ENCODE results near the gene IL3.

The IL3 gene

DNA sequence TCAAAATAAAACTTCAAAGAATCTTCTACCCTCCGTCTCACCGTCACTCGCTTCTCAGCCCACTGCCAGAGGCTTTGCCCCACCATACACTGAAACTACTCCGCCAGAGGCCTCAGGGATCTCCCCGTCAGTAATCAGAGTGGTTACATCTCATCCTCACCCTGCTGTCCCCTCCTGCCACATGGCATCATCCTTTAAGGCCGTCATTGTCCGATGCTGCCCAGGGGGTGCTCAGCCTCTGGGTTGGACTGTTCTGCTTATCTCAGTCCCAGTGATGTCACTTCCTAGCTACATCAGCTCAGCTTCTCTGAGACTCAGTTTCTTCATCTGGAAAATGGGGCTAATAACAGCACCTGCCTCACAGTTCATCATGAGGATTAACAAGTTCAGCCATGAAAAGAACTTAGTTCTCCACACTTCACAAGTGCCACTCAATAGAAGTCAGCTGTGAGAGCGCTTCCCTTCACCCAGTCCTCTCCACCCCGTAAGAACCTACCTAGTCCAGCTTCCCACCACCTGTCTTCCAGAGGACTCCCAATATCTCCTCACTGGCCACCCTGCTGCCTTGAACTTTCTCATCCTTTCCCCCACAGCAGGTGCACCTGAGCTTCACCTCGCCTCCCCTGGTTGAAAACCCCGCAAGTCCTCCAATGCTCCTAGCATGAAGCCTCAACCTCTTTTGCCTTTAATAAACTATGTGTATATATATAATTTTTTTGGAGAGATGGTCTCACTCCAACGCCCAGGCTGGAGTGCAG lies 2.8 kb upstream of the IL3 start:
- no peak for DNase-seq (ENCODE audit: low read depth in 2 of 2)

DNA sequence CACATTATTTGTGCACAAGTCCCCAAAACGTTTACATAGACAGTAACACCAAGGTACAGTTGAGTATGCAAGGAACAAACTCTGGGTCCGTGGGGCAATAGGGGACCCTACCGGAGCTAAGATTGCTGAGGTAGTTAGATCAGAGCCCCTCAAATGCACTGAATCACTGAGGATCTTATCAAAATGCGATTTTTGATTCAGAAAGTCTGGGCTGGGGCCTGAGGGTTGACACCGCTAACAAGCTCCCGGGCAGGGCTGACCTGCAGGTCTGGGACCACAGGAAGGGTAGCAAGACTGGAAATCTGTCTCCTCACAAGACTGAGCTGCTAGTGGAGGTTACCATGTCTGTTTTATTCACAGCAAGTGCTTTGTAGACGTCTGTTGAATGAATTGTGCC lies 1.8 kb upstream of the IL3 start:
- DNase-seq (ENCODE audit: low read depth in 2 of 2) = no peak

DNA sequence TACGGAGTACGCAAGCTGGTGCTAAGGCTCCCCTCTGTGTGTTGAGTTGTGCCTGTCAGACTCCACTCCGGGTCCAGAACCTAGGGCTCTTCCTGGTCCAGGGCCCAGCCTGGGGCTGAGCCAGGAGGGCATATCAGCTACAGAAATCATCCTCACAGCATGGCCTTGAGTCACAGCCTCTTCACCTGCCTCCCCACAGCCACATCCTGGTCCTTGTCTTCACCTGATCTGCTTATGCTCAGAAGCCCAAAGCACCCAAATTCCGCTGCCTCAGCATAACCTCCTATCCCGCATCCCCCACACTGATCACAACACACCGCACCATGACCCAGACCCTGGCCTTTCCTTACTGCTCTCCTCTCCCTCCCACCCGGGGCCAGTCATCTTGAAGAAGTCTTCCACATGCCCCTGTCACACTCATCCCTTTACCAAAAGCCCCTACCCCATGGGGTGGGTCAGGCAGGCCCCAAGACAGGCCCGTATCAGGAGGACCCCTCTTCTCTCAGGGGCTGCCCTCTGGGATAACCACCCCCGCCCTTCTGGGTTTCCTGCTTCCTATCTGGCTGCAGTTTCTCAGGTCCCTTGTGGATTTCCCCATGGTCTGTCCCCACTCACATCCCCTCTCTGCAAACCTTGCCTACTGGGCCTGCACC lies 1.3 kb upstream of the IL3 start:
- no peak for DNase-seq (ENCODE audit: low read depth in 2 of 2)

DNA sequence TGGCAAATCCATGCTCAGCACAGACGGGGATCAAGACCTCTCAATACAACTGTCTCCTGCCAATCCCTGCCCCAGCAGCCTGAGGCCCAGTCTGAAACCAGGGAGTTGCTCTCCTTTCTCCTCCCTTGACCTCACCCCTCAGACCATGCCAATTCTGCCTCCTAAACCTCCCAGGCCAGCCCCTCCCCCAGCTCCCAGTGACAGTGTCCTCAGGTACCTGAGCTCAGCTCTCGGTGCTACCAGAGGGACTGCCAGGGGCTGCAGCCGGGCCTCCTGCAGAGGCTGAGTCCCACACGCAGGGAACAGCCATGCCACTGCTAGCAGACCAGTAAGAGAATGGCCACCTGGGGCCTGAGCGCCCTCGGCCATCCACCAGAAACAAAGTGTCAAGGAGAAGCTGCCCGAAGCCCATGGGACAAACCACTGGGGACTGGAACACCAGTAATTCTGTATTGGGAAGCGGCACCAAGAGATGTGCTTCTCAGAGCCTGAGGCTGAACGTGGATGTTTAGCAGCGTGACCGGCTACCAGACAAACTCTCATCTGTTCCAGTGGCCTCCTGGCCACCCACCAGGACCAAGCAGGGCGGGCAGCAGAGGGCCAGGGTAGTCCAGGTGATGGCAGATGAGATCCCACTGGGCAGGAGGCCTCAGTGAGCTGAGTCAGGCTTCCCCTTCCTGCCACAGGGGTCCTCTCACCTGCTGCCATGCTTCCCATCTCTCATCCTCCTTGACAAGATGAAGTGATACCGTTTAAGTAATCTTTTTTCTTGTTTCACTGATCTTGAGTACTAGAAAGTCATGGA lies 557 bp upstream of the IL3 start:
- no peak for DNase-seq (ENCODE audit: low read depth in 2 of 2)

DNA sequence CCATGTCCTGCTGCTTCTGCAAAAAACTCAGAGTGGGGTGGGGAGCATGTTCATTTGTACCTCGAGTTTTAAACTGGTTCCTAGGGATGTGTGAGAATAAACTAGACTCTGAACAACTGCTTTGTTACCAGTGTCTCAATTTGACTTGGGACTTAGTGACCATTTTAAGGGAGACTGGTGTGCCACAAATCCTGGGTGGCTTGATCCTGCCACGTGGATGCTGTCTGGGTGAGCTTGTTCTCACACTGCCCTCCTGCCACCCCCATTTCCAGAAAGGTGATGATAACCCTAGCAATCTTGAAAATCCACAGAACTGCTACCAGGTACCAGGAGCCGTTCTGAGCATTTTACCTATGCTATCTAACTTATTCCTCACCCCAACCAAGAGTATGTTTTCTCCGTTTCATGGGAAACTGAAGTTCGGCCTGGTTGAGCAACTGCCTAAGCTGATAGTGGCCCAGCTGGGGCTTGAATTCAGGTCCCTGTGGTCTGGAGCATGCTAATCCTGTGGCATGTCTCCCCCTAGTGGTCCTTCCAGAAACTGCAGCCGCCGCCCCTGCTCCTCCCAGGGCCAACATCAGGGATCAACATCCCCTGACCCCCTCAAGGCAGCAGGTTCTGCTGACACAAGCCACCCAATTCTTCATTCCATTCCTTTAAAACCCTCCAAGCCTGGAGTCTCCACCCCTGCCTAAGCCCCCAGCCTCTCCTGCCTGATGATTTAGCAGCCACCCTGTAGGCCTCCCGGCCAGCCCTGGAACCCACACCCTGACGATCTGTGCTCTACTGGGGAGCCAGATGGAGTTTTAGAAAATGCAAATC lies 2.8 kb downstream of the IL3 start:
- peak in 1 of 2 experiments; percentile 9 for DNase-seq (ENCODE audit: low read depth in 2 of 2)

DNA sequence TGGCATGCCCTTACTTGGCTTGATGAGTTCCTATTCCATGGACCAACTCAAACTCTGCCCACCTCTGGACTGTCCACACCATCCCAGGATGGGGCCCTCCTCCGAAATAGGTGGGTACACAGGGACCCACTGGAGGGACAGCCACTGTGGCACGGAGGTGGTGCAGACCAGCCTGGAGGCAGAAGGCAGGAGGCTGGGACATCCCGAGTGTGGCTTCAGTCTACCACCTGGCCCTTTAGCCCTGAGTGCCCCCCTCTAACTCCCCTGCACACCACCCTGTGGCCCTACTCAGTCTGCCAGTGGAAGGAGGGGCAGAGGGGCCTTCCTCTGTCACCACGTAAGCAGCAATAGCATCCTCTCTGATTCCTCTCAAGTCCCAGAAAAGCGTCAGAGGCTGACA lies 3.7 kb downstream of the IL3 start:
- DNase-seq (ENCODE audit: low read depth in 2 of 2) = no peak

DNA sequence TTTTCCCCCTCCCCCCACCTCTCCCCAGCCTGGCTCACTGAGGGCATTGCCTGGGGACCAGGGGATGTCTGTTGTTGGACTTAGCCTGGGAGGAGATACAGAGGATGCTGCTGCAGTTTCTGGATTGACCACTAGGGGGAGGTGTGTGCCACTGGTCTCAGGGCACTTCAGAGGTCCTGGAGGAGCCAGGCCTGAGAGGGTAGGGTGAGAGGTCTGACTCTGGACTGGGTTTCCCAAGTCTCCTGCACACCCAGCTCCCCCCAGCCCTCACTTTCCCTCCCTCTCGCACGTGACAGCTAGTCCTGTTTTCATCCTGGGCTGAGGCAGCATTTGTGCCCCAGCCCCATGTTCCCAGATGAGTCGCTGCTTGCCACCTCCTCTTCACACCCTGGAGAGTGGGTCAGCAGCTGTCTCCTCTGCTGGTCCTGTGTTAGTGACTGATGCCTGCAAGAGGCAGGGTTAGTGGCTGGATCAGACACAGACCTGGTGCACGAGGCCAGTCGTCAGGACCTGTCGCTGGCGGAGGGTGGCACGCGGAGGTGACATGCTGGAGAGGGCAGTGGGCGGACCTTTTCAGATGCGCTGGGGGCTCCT lies 4.4 kb downstream of the IL3 start:
- DNase-seq (ENCODE audit: low read depth in 2 of 2) = peak in 1 of 2 experiments; percentile 8

DNA sequence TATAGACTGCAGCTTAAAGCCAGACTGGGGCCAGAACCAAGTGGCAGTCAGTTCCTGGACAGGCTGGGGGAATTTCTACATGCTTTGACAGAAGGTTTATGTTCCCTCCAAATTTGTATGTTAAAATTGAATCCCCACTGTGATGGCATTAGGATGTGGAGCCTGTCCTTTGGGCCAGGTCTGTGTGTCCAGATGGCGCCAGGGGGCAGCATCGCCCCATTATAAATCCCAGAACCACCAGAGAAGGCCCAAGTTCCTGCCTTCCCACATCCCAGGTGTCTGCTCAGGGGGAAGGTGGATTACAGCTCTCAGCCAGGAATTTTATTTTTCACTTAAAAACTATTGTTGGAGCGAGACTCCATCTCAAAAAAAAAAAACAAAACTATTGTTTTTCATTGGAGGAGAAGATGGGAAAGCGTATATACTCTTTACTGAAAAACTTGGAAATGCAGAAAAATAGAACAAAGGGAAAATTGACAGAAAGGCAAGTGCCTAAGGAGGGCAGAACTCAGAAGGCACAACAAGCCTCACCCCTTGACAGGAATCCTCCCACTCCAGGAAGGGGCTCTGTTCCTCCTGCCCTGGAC lies 5.0 kb downstream of the IL3 start:
- peak in 1 of 2 experiments; percentile 17 for DNase-seq (ENCODE audit: low read depth in 2 of 2)

DNA sequence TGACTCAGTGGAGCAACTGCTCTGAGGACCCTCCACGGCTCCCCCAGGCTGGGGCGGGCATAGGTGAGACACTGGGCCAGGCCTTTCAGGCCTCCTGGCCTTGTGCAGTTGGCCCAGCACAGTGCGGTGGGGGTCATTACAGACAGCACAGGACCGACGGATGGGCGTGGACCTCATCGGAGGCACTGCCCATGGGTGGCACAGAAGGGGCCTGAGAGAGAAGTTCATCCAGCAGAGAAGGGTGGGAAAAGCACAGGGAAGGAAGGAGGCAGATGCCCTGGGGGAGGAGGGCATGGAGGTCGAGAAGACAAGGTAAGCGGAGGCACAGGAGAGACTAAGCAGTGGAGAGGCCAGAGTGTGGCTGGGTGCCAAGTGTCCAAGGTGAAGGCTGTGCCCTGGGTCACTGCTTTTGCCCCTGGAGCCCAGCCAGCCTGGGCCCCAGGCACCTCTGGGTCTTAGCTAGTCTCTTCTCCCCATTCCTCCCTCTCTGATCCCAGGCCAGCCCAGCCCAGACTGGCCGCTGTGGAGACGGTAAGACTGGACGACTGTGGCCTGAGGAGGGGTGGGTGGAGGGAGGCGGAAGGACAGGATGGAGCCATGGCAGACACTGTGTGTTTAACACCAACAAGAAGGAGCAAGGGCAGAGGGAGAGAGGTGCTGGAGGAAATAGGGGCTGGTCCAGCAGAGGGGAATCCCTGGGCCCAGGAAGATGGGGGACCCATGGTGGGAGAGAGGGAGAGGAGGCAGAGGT lies 5.7 kb downstream of the IL3 start:
- no peak for DNase-seq (ENCODE audit: low read depth in 2 of 2)

DNA sequence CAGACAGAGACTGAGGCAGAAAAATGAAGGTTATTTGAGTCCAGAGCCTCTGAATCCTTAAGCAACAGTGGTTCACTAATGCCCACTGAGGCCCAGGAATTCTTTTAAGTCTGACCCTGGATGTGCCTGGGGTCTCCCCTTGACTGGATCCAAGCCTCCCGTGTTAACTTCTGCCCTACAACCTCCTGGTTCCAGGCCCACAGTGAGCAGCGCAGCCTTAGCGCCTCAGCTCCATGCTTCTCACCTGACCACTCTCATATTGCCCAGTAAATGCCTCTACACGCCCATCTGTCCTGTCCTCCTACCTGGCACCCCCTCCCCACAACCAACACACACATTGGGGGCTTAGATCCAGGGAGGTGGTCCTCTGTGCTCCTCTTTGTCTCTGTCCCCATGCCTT lies 6.4 kb downstream of the IL3 start:
- DNase-seq (ENCODE audit: low read depth in 2 of 2) = no peak

DNA sequence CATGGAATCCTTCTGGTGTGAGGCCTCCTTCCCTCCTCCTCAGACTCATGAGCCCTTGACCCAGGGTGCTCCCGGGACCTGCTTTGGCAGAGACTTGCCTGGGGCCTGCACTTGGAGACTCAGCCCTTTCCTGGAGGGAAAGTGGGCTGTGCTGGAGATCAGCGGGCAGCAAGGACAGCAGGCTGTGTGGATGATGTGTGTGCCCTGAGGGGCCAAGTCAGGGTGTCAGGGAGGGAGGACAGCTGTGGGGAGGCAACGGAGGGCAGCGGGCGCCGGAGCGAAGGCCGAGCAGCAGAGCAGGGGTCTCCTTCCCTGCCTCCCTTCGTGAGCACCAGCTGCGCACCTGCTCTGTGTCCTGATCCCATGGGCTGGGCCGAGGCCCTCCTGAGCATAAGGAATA lies 7.0 kb downstream of the IL3 start:
- DNase-seq (ENCODE audit: low read depth in 2 of 2) = no peak

DNA sequence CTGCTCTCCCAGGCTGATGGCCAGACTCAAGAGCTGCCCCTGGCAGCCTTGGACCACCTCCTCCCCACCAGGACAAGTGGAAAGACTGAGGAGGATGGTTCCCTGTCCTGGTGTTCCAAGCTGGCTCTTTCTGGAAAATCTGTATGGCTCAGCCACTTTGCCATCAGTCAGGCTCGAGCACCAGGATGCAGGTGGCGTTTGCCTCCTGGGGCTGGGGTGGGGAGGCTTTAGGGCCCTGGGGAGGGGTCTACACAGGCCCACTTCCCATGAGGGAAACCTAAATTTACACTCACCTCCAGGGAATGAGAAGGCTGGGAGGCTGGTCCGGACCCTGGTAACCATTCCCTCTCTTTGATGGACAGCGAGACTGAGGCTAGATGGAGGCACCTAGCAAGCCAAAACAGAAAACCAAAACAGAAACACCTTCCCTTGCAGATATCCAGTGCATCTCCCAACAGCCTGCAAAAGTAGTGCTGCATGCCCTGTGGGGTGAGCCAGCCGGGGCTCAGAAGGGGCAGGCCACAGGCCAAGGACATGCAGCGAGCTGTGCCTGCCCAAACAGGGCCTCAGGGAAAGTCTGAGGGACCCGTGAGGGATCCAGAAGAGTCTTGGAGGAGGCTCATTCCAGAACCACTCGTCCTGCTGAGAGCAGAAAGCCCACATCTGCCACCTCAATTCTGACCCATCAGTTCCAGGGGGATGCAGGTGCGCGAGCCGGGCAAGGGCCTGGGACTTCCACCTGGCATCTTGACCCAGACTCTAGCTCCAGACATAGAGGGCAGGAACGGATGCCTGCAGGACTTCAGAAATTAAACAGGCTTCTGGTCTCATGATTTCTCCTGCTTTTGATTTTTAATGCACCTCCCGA lies 7.7 kb downstream of the IL3 start:
- no peak for DNase-seq (ENCODE audit: low read depth in 2 of 2)

DNA sequence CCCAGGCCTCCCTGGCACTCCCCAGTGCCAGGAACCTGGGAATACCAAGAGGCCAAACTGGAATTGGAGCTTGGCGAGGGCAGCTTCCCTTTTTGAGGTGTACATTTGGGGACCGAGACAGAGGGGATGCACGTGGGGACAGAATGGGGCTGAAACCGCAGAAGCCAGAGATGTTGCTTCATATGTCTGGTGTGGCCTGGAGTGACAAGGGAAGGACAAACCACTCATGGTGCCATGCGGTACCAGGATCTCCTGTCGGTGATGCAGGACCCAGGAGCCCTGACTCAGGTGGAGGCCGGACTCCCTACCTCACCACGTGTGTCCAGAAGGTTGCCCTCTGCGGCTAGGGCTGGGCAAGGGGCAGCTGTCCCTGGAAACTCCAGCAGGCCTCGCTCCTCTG lies 9.1 kb downstream of the IL3 start:
- no peak for DNase-seq (ENCODE audit: low read depth in 2 of 2)

DNA sequence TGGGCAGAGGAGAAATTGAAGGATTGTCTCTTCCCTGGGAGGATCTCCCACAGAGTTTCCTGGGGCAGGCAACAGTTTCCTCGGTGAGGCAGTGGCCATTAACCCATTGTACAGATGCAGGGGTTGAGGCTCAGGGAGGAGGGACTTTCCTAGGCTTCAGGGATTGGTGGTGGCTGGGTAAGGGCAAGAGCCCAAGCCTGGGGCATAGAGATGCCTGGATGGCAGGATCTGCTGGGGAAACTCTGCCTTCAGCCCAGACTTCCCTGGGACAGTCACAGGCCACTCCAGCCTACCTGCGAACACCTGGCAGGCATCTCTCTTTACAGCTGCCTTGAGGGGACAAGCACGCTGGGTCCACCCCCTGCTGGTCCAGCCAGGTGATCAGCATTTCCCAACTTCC lies 9.5 kb downstream of the IL3 start:
- no peak for DNase-seq (ENCODE audit: low read depth in 2 of 2)

DNA sequence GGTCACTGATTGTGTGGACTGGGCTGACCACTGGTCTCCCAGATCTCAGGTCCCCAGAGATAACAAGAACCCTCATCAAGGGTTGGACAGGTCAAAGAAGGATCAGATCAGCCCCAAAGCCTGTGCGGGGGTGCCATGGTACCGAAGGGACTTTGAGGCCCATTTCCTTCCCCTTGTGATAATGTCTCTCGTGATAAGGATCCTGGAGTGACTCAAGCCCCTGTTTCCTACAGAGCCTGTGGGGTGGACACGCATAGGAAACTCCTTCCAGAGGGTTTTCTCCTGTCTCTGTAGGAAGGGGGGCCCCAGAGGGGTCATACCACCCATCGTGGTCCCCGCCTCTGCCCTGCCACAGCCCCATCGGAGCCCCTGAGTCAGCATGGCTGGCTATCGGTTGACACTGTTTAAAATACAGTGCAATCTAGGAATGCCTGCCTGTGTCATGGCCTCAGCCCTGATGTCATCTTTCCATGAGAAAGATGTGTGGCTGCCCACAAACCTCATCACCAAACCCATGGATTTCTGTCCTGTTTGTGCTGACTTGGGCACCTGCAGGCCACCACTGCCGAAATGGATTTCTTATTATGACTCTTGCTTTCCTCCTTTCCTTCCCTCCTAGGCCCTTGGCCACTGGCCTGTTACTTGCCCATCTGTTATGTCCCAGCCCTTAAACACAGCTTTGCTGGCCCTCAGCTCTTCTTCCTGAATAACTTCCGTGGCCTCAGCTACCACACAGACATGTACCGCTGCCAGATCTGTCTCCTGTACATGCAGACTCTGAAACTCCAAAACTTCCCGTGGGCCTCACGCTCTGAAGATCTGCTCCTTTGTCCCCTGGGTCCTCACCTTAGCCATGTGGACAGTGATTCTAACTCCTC lies 10.2 kb downstream of the IL3 start:
- DNase-seq (ENCODE audit: low read depth in 2 of 2) = no peak

DNA sequence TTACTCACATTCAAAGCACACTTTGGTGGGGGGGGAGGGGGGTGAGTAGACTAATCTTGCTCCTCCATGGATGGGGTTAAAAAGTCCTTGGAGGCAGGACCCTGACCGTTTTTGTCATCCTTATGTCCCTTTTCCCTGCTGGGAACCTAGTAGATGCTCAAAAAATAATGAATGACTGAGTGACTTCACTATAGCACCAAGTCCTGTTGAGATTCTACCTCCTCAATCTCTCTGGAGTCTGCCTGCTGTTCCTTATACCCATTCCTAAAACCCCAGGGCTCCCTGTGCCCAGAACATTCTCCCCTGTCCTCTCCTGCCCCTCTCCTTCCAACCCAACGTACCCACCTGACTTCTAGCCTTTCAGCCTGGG lies 10.9 kb downstream of the IL3 start:
- no peak for DNase-seq (ENCODE audit: low read depth in 2 of 2)

DNA sequence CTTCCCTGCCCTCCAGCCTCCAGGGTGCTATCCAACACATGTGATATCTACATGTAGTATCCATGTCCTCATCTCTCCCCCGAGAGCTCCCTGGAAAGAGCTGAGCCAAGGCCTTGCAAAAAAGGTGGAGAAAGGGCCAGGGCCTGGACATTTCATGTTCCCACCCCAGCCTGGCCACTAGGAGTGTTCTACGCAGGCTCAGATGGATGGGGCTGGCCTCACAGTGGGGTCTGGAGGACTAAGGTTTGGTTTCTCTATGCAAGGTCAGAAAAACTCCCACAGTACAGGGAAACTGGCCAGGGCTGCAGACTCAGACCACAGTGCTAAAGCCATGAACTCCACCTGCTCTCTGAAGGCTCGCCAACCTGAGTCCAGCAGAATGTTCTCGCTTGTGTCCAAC lies 11.6 kb downstream of the IL3 start:
- no peak for DNase-seq (ENCODE audit: low read depth in 2 of 2)

DNA sequence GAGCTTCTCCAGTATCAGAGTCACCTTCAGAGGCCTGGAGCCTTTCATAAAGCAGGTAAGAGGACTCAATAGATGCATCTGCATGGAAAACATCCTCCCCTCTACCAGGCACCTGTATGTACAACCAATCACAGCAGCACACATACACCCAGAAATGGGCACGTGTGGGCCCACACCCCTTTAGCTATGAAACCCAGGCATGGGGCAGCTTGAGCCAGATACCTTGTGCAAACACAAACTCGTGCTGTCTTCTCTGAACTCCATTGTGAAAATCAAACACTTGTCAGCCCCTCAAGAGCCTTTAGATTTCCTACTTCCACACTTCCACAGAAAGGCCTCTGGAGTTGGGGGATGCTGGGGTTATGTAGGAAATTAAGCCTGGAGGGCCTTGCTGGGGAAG lies 12.1 kb downstream of the IL3 start:
- no peak for DNase-seq (ENCODE audit: low read depth in 2 of 2)
